Gastrocnemius medialis (tissue), 4 donors: Measurements from ENCODE around the gene PDE7B.

Source experiments
- POLR2A ChIP-seq, 2 donors: fragments of 450-650 bp; IDR thresholded peaks; one replicate each; pipeline ENCODE4 v1.6.1; 2017; ENCODE audit warnings: antibody characterized with exemption in 2 of 2, mild to moderate bottlenecking in 2 of 2, moderate library complexity in 2 of 2
- TF ChIP-seq, protein P1 (sequence below), 5 experiments: fragments of 450-650 bp in 3 of 5; fragments of 200-600 bp in 2 of 5; sonication (generic) in 2 of 5; IDR thresholded peaks in 4 of 5; conservative IDR thresholded peaks in 1 of 5; 1 replicate in 4 of 5; 2 replicates in 1 of 5; pipeline ENCODE4 v1.5.1; 2016 to 2019; ENCODE audit warnings: antibody characterized with exemption in 5 of 5, mild to moderate bottlenecking in 3 of 5, moderate library complexity in 3 of 5

DNA sequence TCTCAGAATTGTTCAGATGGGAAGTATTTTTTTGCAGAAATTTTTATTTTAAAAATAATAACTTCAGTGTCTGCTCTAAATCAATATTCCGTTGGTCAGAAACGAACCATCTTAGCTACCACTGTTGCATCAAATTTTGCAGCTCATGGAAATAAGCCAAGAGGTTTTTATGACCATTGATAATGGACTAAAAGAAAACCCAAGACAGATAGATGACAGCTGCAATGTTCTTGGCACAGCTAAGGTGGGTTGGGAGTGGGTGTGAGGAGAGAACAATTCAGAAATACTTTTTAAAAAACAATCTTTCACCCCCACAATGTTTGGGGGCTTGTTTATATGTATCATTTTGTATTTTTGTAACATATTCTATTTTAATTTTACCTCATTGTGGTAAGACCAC, 121.1 kb downstream of the PDE7B start:
- TF ChIP-seq, protein P1, sequence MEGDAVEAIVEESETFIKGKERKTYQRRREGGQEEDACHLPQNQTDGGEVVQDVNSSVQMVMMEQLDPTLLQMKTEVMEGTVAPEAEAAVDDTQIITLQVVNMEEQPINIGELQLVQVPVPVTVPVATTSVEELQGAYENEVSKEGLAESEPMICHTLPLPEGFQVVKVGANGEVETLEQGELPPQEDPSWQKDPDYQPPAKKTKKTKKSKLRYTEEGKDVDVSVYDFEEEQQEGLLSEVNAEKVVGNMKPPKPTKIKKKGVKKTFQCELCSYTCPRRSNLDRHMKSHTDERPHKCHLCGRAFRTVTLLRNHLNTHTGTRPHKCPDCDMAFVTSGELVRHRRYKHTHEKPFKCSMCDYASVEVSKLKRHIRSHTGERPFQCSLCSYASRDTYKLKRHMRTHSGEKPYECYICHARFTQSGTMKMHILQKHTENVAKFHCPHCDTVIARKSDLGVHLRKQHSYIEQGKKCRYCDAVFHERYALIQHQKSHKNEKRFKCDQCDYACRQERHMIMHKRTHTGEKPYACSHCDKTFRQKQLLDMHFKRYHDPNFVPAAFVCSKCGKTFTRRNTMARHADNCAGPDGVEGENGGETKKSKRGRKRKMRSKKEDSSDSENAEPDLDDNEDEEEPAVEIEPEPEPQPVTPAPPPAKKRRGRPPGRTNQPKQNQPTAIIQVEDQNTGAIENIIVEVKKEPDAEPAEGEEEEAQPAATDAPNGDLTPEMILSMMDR (IDR thresholded peaks at IDR 0.05 in 4 of 5, conservative IDR thresholded peaks at IDR 0.05 in 1 of 5): no peak
- no peak for TF ChIP-seq POLR2A (IDR thresholded peaks at IDR 0.05)
